Measurements from ENCODE around the gene ZFAND5. TPM values are rescaled to one million over a fixed set of nuclear protein-coding genes. Genes with fewer than 3 reads are reported as not detected.

Gene ZFAND5
- total and polyA plus RNA-seq, 7 donors: 77.7 to 951 (median 594) TPM

DNA sequence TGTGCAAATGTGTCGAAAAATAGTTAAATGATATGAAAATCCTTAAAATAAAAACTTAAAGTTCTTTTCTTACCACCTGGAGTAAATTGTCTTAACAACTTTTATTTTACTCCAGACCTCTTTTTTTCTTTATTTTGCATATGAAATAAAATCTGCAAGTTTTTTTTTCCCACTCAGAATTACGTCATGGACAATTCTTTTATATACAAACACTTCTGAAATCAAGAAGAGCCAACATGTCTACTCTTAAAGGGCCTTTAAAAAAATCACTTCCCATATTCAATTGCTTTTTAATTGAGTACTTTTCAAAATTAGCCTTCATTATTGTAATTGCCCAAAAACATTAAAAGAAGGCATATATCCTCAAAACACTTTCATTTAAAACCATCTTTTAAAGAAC, 37.7 kb upstream of the ZFAND5 start:
- intact Hi-C loops (cut with DNase I): no loop called here
- H3K4me1 ChIP-seq: no peaks in the 10 kb centered on the region
- H3K36me3 ChIP-seq (ENCODE audit: insufficient read depth in 1 of 2, low read depth in 1 of 2): no peaks in the 10 kb centered on the region
- no peak overlapping the region for H3K27ac ChIP-seq
- WGBS, 3 donors: 87 to 96% (median 91%) methylated on average over 2 of the region's 2 CpGs
- no peaks in the 10 kb centered on the region for H3K9me3 ChIP-seq
- TF ChIP-seq, protein P1, sequence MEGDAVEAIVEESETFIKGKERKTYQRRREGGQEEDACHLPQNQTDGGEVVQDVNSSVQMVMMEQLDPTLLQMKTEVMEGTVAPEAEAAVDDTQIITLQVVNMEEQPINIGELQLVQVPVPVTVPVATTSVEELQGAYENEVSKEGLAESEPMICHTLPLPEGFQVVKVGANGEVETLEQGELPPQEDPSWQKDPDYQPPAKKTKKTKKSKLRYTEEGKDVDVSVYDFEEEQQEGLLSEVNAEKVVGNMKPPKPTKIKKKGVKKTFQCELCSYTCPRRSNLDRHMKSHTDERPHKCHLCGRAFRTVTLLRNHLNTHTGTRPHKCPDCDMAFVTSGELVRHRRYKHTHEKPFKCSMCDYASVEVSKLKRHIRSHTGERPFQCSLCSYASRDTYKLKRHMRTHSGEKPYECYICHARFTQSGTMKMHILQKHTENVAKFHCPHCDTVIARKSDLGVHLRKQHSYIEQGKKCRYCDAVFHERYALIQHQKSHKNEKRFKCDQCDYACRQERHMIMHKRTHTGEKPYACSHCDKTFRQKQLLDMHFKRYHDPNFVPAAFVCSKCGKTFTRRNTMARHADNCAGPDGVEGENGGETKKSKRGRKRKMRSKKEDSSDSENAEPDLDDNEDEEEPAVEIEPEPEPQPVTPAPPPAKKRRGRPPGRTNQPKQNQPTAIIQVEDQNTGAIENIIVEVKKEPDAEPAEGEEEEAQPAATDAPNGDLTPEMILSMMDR (IDR thresholded peaks at IDR 0.05): no peak
- no peak for DNase-seq
- no peaks in the 10 kb centered on the region for H3K27me3 ChIP-seq (ENCODE audit: insufficient read depth in 3 of 3, low read length in 2 of 3)
- ATAC-seq: no peak
- no peak overlapping the region for H3K4me3 ChIP-seq

DNA sequence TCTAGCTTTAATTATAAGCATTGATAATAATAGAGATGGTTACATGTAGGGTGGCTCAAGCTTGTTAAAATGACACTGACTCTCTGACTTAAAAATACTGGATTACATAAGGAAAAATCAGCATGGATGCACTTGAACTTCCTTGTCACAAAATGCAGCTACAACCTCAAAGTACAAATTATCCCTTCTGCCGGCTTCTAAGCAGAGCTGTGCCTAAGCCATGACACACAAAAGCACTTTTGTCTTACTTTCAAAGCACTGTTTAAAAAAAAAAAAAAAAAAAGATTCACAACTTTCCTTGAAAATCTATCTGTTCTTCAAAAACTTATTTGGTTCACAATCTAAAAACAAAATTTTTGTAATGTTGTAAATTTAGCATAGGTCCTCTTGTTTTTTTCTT, 36.4 kb upstream of the ZFAND5 start:
- H3K36me3 ChIP-seq (ENCODE audit: insufficient read depth in 1 of 2, low read depth in 1 of 2): no peaks in the 10 kb centered on the region
- TF ChIP-seq, protein P1 (IDR thresholded peaks at IDR 0.05): no peak
- H3K4me1 ChIP-seq: peaks cover 10% of the 10 kb centered on the region
- 48 to 52% (median 51%) methylated on average over 1 of the region's 1 CpG for WGBS, 3 donors
- DNase-seq: no peak
- no peaks in the 10 kb centered on the region for H3K27me3 ChIP-seq (ENCODE audit: insufficient read depth in 3 of 3, low read length in 2 of 3)
- H3K9me3 ChIP-seq: no peaks in the 10 kb centered on the region
- ATAC-seq: no peak
- H3K27ac ChIP-seq: no peak overlapping the region
- intact Hi-C loops (cut with DNase I): no loop called here
- H3K4me3 ChIP-seq: no peak overlapping the region

DNA sequence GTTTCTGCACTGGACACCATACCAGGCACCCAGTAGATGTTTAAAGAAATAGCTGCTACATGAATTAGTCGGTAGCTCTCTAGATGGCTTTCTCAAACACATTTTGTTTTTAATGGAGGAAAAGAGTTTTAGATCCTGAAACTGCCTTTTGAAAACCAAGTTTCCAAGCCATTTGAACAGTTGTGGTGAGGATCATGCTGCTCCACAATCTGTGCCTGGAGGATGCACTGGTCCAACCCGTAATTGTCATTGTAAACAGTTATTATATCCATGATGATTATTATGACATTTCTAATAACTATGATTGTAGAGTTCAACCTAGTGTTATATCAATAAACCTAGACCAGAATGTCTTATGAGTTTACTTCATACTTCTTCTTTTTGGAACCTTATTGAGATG, 35.9 kb upstream of the ZFAND5 start:
- H3K4me3 ChIP-seq: no peak overlapping the region
- H3K4me1 ChIP-seq: peaks cover 10% of the 10 kb centered on the region
- no peak for ATAC-seq
- no peak overlapping the region for H3K27ac ChIP-seq
- no peaks in the 10 kb centered on the region for H3K27me3 ChIP-seq (ENCODE audit: insufficient read depth in 3 of 3, low read length in 2 of 3)
- H3K36me3 ChIP-seq (ENCODE audit: insufficient read depth in 1 of 2, low read depth in 1 of 2): no peaks in the 10 kb centered on the region
- no peak for DNase-seq
- TF ChIP-seq, protein P1 (IDR thresholded peaks at IDR 0.05): no peak
- H3K9me3 ChIP-seq: no peaks in the 10 kb centered on the region
- intact Hi-C loops (cut with DNase I): no loop called here
- WGBS, 3 donors: 93 to 97% (median 96%) methylated on average over 2 of the region's 2 CpGs

DNA sequence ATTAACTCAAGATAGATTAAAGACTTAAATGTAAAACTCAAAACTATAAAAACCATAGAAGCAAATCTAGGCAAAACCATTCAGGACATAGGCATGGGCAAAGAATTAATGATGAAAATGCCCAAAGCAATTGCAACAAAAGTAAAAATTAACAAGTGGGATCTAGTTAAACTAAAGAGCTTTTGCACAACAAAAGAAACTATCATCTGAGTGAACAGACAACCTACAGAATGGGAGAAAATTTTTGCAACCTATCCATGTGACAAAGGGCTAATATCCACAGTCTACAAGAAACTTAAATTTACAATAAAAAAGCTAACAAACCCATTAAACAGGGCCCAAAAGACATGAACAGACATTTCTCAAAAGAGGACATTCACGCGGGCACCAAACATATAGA, 34.4 kb upstream of the ZFAND5 start:
- TF ChIP-seq, protein P1 (IDR thresholded peaks at IDR 0.05): no peak
- Histone ChIP-seq H3K9me3 (no peaks in the 10 kb centered on the region), H3K27me3 (ENCODE audit: insufficient read depth in 3 of 3, low read length in 2 of 3) (no peaks in the 10 kb centered on the region), H3K27ac (no peak overlapping the region), H3K4me1 (peaks cover 10% of the 10 kb centered on the region), H3K36me3 (ENCODE audit: insufficient read depth in 1 of 2, low read depth in 1 of 2) (no peaks in the 10 kb centered on the region), H3K4me3 (no peak overlapping the region)
- ATAC-seq (no peak), DNase-seq (no peak)
- 95 to 97% (median 96%) methylated on average over 2 of the region's 2 CpGs for WGBS, 3 donors
- intact Hi-C loops (cut with DNase I): no loop called here

Measured in psoas muscle (tissue), 8 donors.